HG02840 (cell line): Measurements from ENCODE around the gene WWTR1.

Source experiments
- ATAC-seq: cut with Tn5 transposase; IDR thresholded peaks from one replicate; pipeline ENCODE4 v1.9.1; 2021; ENCODE audit warnings: mild to moderate bottlenecking, moderate library complexity, moderate number of reproducible peaks; ENCODE audit not compliant: unreplicated experiment, low FRiP score

The WWTR1 gene

DNA sequence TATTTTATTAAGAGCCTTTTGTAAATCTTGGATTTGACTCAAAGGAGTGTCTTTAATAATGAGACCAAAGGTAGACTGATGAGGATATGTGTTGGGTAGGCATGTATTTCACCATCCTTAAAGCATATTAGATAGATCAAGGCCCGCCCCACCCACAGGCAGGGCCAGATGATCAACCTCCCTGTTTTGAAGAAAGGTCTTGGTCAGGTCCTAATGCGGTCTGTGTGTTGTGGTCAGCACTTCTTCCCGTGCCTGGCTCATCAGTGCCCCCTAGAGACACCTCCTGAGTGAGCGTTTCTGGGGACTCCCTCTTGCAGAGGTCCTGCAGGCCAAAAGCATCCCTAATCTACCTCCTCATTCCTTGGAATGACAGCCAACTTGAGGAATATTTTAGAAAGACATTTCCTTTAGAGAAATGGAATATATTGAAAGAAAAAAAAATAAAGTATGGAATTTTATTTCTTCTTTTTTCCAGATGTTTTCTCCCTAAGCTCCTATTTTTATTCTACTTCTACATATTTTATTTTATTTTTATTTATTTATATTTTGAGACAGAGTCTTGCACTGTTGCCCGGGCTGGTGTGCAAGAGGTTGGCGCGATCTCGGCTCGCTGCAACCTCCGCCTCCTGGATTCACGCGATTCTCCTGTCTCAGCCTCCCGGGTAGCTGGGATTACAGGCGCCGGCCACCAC, 177.4 kb downstream of the WWTR1 start:
- ATAC-seq: peak; percentile 88

DNA sequence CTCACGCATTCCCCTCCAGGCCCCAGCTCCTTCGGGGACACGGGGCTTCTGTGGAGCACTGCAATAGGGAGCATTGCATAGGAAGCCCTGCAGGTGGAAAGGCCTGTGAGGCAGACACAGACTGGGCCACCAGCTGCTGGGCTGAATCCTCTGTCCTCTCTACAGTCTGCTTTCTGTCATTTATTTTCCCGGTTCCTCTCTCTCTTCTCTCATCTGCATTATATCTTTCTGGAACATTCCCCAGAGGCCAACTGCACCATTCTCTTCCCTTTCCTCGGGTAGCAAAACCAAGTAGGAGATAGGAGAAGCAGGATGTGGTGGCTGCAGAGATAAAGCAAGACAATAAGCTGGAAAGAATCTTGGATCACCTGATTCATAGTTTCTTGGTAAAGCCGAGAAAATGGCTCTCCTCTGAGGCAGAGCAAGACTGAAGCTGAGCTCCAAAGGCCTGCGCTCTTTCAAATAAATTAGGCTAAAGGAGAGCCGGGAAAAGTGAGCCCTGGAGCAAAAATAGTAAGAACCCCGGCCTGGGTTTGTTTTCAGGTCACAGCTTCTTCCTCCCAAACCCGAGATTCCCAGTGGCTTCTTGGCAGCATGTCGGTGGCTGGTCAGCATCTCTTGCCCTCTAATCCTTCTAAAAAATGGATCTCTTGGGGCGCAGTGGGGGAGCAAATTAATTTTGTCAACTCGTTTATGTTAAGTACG, 178.1 kb downstream of the WWTR1 start:
- no peak for ATAC-seq

- no peak for ATAC-seq
These were observed 181.6 kb downstream of the WWTR1 start for GRCh38 chr3:149476225-149476624.

GRCh38 chr3:149475451-149476060, 182.3 kb downstream of the WWTR1 start:
- ATAC-seq: no peak

DNA sequence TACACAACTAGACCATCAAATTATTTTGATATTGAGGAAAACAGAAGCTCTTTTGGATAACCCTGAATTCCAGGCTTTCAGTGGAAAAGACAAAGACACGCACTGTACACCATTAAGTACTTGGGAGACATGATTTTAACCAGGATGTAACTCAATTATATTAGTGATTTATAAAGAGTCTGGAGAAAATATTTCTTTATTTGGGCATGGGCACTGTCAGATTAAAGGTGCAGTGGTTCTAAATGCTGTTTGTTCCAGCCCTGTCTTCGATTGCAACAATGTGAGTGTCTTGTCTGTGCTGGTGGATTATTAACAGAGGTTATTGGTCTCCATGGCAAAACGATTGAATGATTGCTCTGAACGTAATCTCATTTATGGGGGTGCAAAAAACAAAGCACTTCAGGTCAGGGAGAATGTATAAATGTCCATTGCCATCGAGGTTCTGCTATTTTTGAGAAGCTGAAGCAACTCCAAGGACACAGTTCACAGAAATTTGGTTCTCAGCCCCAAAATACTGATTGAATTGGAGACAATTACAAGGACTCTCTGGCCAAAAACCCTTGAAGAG, 183.5 kb downstream of the WWTR1 start, which contains the start of gene TM4SF4:
Gene TM4SF4, plus strand, starts transcription at position 448 of the 568 bp plus-strand sequence. CDS start 181 bp downstream, outside the sequence.
- ATAC-seq: no peak

DNA sequence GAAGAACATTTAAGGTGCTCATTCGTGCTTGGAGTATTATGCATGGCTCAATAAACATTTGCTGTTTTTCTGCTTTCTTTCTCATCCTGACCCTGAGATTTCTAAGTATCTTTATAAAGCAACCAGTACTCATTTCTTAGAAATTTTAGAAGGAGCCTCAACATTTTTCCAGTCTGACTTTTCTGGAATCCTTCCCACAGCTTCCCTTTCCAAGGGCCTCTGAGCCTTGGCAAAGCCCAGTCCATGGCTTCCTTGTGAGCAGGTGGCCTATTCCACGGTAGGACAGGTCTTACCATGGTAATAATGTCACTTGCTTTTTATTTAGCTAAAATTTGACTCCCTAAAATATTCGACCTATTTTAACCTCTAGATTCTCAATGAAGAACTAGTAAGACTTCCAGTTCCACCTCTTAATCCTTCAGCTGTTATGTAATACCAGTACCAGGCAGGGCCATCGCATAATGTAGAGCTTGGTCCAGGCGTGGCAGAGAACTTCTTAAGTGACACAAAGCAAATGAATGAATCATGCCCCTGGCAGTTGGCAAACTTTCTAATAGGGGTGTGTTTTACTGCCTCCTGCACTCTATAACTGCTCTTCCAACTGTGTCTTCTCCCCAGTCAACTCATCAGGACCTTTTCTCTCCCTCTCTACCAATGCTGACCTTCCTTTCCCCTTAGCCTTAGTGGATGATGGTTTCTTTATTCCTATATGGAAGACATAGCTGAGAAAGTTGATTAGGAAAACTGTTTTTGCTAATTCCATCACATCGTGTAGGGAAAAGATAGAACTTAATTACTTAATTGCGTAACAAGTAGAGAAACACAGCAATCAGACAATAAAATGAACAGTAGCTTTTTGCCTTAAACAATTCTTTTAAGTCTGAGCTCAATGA, 184.2 kb downstream of the WWTR1 start:
- no peak for ATAC-seq

DNA sequence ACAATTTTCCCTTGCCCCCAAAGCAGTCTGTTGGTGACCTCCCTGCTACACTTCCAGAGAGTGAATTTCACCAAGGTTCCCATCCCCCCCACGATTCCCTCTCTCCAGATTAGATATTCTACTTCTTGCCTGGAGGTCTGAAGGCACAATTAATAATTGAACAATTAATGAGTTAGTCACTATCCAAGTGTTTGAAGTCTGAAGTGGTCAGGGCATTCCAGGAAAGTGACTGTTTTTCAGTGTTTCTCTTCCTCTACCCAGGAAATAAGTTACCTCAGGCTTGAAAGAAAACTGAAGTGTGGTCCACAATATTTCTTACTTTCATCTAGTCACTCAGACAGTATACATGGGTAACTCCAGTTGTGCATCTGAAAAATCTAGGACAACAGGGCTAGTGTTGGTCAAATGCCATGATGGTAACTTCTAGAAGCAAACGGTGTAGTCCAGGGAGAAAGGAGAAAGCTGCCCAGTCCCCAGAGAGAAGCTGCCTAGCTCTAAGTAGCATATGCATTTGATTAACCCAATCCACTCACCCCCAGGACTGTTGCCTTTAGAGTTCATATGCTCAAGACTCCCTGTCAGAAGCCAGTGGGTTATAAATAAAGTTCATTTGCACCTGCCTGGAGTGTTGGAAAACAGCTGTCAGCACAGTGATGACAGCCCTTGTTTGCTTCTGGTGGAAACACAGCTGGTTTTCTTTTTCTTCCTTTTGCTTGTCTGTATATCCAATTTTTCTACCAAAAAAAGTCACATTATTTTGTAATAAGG, 185.6 kb downstream of the WWTR1 start:
- no peak for ATAC-seq

DNA sequence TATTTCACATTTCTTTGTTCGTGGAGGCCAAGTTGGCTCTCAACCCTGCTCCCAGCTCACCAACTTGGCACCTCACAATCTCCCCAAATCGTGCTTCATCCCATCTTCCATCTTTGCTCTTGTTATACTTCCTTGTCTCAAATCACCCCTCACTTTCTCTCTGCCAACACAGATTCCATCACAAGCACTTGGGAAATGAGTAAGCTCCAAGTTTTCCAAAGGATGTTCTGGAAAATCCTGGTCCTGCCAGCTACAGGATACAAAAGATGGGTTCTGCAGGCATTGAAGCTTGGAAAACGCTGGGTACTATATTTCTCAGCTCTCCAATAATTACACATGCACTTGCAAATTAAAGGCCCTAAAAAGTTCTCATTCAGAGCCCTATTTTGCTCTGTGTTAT, 187.4 kb downstream of the WWTR1 start:
- no peak for ATAC-seq

DNA sequence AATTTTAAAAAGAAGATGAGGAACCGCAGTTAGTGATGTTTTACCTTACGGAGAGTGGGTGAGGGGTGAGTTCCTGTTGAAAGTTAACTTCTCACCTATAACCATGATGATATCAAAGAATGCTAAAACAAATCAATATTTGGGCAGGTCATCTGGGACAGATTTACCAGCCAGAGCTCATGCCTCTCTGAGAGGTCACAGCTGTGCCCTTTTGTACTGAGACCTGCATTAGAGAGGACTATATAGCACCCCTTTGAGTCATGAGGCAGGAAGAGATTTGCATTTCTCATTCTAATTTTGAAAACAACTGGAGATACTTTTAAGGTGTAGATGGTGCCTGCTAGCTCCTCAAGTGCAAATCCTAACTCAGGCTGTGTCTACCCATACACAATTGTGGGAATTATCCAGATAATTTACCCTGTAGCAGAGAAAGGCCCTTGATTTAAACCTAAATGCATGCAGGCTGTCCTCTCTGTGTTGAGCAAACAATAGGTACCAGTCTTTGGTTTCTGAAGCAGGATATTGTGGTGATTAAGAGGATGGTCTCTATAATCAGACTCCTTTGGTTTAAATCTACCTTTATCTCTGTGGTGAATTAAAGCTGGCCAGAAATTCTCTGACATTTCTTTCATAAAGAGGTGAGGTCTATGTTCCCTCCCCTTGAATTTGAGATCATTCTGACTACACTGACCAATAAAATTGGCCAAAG, 189.2 kb downstream of the WWTR1 start:
- peak; percentile 76 for ATAC-seq
